A204.1 (cell line): Measurements from ENCODE around the gene TTLL8.

Experiments used
- FAIRE-seq: peaks from 2 replicates; lab custom pipeline; 2012; peaks lifted over from hg19 to GRCh38; lab: Jason Lieb, UNC

Gene TTLL8

GRCh38 chr22:50040717-50041116 is 17.4 kb downstream of the TTLL8 start:
- no peak for FAIRE-seq

DNA sequence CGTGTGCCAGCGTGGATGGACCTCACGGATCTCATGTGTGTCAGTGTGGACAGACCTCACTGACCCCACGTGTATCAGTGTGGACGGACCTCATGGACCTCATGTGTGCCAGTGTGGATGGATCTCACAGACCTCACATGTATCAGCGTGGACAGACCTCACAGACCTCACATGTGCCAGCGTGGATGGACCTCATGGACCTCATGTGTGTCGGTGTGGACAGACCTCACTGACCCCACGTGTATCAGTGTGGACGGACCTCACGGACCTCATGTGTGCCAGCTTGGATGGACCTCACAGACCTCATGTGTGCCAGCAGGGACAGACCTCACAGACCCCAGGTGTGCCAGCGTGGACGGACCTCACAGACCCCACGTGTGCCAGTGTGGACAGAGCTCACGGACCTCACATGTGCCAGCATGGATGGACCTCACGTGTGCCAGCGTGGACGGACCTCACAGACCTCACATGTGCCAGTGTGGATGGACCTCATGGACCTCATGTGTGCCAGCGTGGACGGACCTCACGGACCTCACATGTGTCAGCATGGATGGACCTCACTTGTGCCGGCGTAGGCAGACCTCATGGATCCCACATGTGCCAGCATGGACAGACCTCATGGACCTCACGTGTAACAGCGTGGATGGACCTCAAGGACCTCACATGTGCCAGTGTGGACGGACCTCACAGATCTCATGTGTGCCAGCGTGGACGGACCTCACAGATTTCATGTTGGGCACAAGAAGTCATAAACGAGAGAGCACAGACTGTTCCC is 18.2 kb downstream of the TTLL8 start:
- FAIRE-seq: no peak

DNA sequence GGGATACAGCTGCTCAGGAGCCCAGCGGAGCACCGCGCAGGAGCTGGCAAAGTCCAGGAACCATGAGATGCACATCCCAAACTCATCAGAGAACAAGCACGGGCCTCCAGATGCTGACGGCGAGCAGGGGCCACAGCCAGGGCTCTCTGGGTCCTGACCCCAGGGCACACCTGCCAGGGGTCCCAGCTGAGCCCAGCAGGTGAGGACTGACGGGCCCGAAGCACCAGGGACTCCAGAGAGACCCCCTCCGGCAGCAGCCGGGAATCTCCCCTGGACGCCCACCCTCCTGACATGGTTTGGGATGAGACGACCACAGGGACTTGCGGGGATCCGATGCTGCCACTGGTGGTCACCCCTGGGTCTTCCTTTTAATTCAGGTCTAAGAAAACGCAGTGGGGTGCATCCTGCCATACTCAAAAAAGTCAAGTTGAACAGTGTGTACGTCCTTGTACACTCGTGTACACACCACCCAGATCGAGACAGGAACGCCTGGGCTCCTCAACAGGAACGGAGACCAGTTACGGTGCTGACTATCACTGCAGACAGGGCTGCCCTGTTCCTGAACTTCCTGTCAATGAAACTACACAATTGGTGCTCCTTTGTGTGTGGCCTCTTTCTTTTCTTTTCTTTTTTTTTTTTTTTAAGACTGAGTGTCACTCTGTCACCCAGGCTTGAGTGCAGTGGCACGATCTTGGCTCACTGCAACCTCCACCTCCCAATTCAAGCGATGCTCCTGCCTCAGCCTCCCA is 21.9 kb downstream of the TTLL8 start:
- FAIRE-seq: no peak

DNA sequence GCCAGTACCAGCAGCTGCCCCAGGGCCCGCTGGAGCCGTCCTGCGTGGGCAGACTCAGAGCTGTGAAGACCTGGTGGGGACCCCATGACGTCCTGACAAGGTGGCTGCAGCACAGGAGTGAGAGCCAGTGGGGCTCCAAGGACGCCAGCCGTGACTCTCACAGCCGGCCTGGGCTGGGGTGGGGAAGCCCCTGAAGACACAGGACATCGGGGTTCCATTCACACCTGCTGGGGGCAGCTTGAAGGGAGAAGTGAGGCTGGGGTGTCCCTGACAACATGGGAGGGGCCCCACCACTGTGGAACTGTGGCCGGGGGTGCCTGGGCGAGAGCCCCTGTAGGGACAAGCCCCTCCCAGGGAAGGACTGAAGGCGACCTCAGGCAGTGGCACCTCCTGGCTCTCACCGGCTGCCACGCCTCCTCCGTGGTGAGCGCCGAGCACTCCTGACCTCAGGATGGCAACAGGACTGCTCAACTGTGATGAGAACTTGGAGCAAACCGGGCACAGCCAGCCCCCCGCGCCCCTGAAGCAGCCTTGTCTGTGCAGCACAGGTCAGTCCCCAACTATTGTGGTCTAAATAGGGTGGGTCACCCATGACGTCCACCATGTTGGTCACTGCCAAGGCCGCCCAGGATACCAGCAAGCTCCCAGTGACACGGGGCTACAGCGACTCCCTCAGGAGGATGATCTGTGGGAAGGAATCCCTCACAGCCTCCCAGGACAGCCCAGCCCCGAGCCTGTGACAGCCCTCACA is 22.8 kb downstream of the TTLL8 start:
- no peak for FAIRE-seq

DNA sequence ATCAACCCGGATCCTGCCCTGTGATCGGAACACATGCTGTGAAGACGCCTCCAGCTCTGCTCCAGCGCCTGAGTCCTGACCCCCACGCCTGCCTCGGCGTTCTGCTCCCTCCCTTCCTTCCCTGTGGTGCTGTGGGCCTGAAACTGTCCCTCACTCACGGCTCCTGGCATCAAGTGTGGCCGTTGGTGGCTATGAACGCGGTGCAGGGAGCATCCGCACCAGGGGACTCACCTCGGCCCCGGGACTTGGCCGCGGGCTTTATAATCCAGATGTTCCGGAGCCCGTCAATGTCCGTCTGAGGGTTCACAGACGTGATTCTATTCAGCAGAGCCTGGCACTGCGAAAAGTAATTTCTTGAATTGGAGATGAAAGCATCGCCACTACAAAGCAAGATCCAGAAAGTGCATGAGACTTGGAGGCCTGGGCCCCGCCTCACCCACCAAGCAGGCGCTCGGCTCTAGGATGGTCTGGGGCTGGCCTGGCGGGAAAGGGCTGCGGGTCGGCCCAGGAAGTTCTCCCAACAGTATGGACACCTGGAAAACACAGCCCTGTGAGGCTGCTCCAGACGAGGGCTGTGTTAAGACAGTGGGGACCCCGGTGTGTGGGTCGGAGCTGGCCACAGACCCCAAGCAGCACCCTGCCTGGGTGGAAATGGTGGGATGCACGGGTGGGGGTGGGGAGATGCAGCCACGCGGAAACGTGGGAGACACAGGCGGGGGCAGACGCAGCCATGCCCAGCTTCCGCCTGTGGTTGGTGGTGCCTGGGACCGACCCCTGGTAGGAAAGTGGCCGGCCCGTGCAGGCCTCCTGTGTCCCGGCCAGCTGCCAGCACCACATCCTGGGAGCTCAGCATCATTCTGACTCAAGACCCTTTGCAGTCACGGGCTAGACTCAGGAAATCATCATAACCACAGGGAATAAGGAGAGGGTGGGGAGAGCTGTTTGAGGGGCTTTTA is 23.7 kb downstream of the TTLL8 start:
- FAIRE-seq: no peak

DNA sequence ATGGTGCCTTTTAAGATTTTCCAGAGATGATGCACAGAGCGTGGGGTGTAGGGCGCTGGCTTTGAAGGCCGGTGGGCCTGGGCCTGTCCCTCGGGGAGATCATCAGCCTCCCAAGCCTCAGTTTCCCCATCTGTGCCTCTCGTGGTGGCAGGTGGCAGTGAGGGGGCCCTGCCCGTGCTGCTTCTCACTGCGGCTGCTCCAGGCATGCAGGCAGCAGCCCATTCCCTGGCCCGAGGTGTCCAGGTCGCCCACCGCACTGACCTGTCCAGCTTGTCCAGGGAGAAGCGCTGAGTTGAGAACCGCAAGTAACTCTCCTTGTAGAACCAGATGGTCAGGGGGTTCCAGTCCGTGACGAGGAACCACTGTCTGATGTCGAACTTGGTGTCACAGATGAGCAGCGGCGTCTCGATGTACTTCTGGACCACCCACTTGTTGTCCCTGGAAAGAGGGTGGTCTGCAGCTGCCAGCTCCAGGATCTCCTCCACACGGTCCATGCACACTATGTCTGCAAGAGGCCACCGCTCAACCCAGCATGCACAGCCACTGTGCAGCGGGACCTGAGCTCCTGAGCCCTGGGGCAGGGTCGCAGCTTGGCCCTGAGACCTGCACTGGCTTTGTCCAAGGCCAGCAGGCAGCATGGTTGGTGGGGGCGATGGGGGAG is 25.0 kb downstream of the TTLL8 start:
- no peak for FAIRE-seq

- no peak for FAIRE-seq
These were observed 25.8 kb downstream of the TTLL8 start for GRCh38 chr22:50032109-50032871.

- FAIRE-seq: no peak
These were observed 26.7 kb downstream of the TTLL8 start for GRCh38 chr22:50031189-50032091.

- no peak for FAIRE-seq
These were observed 27.6 kb downstream of the TTLL8 start for GRCh38 chr22:50030297-50031188.

DNA sequence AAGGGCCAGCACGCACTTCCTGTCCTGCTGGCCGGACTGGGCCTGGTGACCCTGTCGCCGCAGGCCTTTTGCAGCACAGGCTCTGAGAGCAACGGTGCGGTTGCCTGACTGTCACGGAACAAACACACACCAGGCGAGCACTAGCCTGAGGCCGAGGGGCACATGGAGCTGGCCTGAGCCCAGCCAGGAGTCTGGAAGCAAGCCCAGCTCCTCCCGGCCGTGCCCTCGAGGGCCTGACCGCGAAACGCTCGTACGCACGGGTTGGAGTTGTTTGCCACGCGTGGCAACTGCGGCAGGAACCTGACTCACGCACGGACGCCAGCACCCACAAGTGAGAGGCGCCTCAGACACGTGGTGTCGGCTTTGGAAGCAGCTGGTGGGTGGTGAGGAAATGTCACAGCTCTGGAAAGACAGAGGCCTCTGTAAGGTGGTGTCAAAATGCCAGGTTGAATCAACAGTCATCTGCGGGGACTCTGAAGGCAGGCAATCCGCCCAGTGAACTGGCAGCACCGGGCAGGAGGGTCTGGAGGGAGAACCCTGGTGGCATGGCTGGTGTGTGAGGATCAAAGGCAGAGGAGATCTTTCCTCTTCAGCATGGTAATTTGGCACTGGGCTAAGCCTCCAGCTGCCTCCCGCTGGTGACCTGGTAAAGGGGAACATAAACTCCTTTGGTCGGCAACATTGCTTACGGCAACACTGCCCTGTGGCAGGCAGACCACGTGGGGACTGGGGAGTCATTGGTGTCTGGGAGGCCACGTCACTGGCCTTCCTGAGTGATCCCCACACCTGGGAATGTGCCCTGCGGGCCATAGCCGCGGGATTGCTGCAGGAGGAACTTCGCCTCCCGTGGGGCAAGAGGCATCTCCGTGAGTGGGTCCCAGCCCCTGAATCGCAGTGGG is 30.2 kb downstream of the TTLL8 start:
- FAIRE-seq: no peak

DNA sequence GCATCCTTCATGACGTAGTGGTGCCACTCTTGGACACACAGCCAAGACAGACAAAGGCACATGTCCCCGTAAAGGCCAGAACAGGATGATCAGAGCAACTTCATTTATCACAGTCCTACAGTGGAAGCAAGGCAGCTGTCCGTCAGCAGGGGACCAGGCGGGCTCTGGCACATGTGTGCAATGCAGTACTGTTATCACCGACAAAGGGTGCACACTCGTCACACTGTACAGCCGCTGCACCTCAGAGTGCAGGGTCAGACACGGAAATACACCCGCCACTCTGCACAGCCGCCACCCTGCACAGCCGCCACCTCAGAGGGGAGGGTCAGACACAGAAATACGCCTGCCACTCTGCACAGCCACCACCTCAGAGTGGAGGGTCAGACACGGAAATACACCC is 32.1 kb downstream of the TTLL8 start:
- FAIRE-seq: no peak

DNA sequence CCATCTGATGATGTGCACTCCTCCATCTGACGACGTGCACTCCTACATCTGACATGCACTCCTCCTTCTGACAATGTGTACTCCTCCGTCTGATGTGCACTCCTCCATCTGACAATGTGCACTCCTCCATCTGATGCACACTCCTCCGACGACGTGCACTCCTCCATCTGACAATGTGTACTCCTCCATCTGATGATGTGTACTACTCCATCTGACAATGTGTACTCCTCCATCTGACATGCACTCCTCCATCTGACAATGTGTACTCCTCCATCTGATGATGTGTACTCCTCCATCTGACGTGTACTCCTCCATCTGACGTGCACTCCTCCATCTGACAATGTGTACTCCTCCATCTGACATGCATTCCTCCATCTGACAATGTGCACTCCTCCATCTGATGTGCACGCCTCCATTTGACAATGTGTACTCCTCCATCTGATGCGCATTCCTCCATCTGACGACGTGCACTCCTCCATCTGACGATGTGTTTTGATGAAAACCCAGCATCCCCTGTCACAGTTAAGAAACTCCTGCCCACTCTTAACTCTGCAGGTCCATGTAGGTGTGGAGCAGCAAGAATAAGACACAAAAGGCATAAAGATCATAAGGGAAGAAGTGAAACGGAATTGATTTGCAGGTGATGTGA is 35.8 kb downstream of the TTLL8 start:
- no peak for FAIRE-seq

- no peak for FAIRE-seq
These were observed 37.5 kb downstream of the TTLL8 start for GRCh38 chr22:50020606-50021005.

- no peak for FAIRE-seq
These were observed 38.8 kb downstream of the TTLL8 start for GRCh38 chr22:50019316-50019715.

- no peak for FAIRE-seq
These were observed 39.4 kb downstream of the TTLL8 start for GRCh38 chr22:50018608-50019285.

GRCh38 chr22:50017701-50018224 is 40.3 kb downstream of the TTLL8 start:
- no peak for FAIRE-seq
